Measurements from ENCODE around the gene ACSBG1.

Gene ACSBG1

DNA sequence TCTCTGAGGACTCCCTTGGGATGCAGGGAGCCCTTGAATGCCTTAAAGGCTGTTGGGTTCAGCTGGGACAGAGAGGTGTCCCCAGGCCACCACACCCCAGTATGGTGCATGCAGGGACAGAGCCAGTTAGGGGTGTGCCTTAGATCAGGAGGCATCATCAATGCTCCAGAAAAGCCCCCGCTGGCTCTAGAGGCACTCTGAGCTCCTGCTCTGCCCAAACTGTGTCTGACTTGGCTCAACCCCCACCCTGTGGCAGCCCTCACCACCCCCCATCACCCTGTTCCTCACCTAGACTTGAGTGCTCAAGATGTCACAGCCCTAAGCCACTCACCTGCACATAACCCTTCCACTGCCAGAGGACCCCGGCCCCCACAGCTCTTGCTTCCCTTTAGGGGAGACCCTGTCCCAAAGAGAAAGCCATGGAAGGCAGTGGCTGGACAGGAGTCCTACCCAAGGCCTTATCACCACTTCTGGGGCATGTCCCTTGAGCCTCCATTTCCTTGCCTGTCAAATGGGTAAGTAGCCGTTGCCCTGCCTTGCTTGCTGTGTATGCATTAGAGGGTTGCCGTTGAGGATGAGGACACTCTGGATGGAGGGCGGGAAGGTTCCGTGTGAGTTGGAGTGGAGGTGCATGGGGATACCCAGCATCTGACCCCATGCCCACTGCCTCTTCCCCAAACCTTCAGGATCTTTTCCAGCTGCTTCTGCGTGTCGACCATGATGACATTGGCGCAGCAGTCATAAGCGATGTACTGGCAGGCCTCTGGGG is 41.4 kb downstream of the ACSBG1 start:
- TF ChIP-seq CTCF (conservative IDR thresholded peaks at IDR 0.05), result no peak
- H3K27ac ChIP-seq, result no peak overlapping the region

- H3K27ac ChIP-seq, result no peak overlapping the region
- TF ChIP-seq CTCF (conservative IDR thresholded peaks at IDR 0.05) (no peak), ZFX (IDR thresholded peaks at IDR 0.05) (no peak)
These were observed 51.5 kb downstream of the ACSBG1 start for GRCh38 chr15:78182821-78183220.

DNA sequence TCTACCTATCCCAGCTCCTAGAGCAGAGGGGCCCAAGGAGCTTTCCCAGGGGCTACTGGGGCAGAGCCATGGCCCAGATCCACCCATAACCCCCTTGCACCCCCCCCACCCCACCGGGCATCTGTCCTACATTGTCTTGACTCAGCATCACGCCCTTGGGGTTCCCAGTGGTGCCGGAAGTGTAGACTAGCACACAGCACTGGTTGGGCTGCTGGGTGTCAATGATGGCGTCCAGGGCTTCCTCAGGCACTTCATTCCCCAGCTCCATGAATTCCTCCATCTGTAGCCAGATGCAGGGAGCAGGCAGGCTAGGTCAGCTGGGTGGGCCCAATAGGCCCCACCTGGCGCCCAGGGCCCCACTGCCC is 52.0 kb downstream of the ACSBG1 start:
- H3K27ac ChIP-seq, result no peak overlapping the region
- TF ChIP-seq CTCF (conservative IDR thresholded peaks at IDR 0.05) (no peak), ZFX (IDR thresholded peaks at IDR 0.05) (no peak)

- H3K27ac ChIP-seq, result no peak overlapping the region
- TF ChIP-seq ZFX (IDR thresholded peaks at IDR 0.05), result no peak
- no peak for TF ChIP-seq CTCF (conservative IDR thresholded peaks at IDR 0.05)
These were observed 54.5 kb downstream of the ACSBG1 start for GRCh38 chr15:78179906-78180305.

DNA sequence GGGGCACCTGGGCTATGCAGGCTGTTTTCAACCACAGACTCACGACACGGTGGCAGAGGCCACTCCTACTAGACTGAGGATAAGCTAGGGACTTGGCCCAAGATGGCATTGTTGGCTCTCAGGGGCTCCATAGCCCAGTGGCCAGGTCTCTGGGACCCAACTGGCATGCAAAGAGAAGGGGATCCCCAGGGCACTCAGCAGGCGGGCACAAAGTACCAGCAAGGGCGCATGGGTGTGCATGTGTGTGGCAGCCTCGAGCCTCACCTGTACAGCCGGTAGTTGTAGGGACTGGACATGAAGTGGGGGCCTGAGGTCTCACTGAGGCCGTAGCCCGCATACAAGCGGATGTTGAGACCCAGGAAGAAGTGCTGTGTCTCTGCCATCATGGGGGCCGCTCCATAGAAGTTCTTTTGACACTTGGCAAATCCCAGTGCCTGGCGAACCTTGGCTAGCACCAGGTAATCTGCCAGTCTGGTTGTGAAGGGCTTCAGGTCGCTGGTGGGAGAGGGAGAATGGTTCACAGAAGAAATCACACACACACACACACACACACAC is 55.0 kb downstream of the ACSBG1 start:
- TF ChIP-seq ZFX (IDR thresholded peaks at IDR 0.05), result no peak
- TF ChIP-seq CTCF (conservative IDR thresholded peaks at IDR 0.05), result no peak
- no peak overlapping the region for H3K27ac ChIP-seq

DNA sequence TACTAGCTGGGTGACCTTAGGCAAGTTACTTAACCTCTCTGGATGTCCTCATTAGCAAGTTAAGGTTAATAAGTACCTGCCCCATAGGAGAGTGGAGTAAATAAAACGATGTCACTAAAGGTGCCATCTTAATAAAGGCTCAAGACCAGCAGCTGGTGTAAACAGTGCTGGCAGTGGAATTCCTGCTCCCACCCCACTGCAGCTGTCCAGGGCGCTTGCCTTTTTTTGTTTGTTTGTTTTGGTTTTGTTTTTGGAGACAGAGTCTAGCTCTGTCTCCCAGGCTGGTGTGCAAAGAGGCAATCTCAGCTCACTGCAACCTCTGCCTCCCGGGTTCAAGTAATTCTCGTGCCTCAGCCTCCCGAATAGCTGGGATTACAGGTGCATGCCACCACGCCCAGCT is 56.3 kb downstream of the ACSBG1 start:
- TF ChIP-seq ZFX (IDR thresholded peaks at IDR 0.05) (no peak), CTCF (conservative IDR thresholded peaks at IDR 0.05) (no peak)
- no peak overlapping the region for H3K27ac ChIP-seq

GRCh38 chr15:78177447-78177873 is 56.9 kb downstream of the ACSBG1 start:
- TF ChIP-seq ZFX (IDR thresholded peaks at IDR 0.05) (no peak), CTCF (conservative IDR thresholded peaks at IDR 0.05) (peak; percentile 96)
- no peak overlapping the region for H3K27ac ChIP-seq
